ENCODE data around the gene PCNP.
"Not testable (repeated sequence)": the region's sequence is repeated elsewhere in the genome, so short reads cannot be mapped to it uniquely, and the experiment has no call there.

PCNP gene

DNA sequence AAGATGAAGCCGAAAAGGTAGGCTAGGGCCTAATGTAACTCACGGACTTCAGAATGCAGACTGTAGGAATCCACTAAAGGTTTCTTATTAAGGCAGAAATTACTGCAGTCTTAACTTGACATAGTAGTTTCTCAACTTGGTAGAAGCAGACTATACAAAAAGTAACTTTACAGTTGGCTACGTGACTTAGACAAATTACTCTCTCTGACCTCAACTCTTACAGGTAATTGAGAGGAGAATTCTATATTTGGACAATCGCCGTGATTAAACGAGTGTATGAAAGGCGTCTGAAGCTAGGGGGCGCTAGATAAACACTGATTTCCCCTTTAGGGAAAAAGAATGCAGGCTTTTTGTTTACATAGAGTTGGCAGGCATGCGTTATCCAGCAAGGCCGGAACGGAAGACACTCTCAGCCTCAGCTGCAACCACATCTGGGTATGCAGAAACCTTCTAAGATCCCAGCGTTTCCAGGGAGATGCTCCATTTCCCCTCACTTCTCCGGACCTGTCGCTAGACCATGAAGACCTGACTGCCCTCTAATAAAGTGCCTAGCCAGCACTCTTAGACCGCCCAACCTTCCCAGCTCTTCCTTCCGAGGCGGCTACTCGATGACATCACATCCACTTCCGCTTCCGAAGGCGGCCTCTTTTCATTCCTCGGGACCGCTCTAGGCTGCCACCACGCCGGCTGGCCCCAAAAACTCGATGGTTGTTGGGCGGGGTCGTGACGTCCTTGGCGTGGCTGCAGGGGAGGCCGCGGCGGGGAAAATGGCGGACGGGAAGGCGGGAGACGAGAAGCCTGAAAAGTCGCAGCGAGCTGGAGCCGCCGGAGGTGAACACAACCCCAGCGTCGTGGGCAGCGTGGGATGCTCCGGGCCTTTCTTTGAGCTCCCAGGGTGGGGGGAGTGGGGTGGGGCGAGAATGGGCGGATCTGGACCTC, at the start of gene PCNP:
PCNP (plus strand) TSS at position 732 of the 939 bp plus-strand sequence; CDS start at position 768, 36 bp downstream.
- DNase-seq (ENCODE audit: low read depth), result peak; percentile 98

- DNase-seq (ENCODE audit: low read depth), result no peak
These were observed 46.5 kb upstream of the PCNP start for GRCh38 chr3:101527441-101527840.

GRCh38 chr3:101527906-101528305, 46.1 kb upstream of the PCNP start:
- no peak for DNase-seq (ENCODE audit: low read depth)

DNA sequence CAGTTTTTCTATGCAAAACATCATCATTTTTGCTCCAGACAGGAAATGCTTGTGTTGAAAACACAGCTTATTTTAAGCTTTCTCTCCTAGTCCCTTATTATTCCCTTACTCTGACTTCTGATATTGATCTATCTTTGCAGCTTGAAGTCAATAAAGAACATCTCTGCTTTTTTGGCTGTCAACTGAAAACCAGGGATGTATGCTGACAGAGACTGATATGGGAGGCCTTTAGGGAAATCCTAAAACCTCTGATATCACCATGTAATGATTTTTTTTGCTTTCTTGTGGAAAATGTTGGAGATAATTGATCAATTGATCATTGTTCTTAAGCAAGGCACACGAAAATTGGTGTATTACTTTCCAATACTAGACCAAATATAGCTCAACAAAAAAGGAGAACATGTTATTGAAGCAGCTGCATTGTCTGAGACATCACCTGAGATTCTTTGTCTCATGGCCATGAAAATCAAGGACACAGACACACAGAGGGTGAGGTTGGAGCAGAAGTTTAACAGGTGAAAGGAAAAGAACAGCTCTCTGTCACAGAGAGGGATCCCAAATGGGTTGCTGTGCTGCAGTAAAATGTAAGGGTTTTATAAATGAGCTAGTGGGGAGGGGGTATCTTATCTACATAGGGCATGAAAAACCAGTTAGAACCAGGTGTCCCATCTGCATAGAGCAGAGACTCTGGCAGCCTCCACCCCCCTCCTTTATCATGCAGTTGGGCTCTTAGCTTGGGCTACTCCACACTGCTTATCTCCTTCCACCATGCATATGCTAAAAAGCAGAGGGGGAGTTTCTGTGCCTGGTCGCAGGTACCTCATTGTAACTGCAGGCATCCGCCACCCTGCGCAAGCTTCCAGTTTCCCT, 43.9 kb upstream of the PCNP start:
- no peak for DNase-seq (ENCODE audit: low read depth)

GRCh38 chr3:101530686-101531047, 43.3 kb upstream of the PCNP start:
- DNase-seq (ENCODE audit: low read depth), result no peak

DNA sequence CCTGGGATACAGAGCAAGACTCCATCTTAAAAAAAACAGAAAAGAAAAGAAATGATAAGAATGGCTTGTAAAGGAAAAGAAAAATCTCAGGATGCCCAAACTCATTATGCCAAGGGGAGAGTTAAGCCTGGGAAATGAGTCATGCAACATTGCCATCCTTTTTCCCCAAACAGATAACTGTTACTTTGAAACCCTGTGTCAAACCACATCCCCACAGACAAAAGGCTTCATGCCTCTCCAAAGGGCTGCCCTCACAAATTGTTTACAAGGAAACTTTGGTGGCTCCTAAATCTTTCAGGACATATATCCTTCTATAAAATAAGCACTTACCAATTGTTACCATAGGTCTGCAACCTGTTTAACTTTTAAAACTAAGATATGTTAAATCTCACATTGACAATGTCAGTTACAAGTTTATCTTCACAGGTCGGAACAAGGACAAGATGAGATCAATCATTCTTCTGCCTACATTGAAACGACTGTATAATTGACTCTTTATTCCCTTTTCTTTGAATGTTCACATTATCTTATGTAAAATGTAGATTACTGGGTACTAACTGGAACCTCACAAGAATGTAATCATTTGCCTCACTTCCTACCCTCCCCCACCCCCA, 42.4 kb upstream of the PCNP start:
- DNase-seq (ENCODE audit: low read depth), result peak; percentile 26

DNA sequence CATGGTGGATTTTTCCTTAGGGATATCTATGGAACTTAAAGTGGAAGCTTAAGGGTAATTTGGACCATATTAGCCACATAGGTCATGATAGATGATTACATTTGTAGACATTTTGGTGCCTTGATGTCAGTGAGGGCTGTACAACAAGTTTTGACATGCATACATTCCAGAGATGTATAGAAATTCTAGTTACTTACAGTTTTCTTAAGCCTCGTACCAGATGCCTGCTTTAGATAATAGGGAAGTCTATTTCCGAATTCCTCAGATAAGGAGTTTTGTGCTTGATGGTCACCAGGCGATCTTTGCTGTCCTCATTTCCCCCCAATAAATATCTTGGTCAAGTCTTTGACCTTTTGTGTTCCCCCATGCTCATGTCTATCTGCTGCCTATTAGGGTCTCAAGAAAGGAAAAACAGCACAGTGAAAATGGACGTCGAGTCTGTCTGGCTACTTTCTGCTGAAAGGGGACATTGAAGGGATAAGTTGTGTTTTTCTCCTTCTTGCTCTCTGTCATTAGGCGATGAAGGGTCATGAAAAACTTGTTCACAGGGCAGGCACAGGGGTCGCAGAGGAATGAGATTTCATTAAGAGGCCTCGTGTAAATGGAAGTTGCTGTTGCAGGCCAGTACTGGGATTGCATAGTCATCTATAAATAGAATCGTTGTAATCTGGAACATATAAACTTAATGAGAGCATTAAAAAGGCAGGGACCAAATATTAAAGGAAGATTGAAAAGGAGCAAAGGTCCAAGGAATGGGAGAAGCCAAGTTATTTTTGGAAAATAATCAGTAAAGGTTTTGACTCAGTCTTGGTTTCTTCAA, 41.0 kb upstream of the PCNP start:
- DNase-seq (ENCODE audit: low read depth), result no peak

- DNase-seq (ENCODE audit: low read depth), result peak; percentile 31
These were observed 40.4 kb upstream of the PCNP start for GRCh38 chr3:101533603-101533968.

DNA sequence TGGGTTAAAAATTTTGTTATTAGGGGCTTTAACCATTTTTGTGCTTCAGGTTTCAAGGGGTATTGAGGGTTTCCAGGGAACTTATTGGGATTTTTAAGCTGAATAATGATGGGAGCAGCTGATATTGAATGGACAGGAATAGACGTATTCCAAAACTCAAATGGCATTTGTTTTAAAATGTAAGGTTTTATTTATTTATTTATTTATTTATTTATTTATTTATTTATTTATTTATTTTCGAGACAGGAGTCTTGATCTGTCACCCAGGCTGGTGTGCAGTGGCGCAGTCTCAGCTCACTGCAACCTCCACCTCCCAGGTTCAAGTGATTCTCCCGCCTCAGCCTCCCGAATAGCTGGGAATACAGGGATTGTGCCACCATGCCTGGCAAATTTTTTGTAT, 38.8 kb upstream of the PCNP start:
- no peak for DNase-seq (ENCODE audit: low read depth)

DNA sequence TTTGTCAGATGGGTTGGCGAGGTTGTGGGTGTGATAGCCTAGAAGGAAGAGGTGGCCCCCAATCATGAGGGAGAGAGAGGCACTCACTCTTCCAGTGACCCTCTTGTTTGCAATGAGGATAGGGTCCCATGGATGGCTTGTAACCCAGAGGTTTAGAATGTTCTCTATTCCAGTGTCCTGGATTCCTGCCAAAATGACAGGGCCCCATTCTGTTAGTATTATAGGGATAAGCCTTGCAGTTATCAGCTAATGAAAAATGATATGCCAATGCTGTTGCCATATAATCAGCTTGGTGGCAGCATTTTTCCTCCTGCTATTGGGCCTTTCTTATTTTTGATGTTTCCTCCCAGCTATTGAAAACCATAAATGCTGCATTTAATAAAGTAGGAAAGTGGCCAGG, 37.7 kb upstream of the PCNP start:
- DNase-seq (ENCODE audit: low read depth), result no peak

GRCh38 chr3:101536955-101537354, 37.0 kb upstream of the PCNP start:
- not testable (repeated sequence) for DNase-seq (ENCODE audit: low read depth)

DNA sequence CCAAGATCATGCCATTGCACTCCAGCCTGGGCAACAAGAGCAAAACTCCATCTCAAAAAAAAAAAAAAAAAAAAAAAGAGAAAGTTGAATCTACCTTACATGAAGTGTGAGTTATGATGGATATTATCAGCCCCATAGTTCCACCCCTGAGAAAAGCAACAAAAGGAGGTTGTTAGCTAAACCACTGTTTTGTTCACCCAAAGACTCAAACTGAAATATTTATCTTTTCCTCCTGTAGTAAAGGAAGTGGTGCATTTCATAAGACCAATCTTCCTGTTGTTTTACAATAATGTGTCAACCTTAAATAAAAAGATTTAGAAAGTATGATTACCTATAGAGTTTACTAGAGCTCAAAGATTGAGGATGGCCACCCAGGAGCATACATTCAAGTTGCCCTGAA, 31.0 kb upstream of the PCNP start:
- no peak for DNase-seq (ENCODE audit: low read depth)

DNA sequence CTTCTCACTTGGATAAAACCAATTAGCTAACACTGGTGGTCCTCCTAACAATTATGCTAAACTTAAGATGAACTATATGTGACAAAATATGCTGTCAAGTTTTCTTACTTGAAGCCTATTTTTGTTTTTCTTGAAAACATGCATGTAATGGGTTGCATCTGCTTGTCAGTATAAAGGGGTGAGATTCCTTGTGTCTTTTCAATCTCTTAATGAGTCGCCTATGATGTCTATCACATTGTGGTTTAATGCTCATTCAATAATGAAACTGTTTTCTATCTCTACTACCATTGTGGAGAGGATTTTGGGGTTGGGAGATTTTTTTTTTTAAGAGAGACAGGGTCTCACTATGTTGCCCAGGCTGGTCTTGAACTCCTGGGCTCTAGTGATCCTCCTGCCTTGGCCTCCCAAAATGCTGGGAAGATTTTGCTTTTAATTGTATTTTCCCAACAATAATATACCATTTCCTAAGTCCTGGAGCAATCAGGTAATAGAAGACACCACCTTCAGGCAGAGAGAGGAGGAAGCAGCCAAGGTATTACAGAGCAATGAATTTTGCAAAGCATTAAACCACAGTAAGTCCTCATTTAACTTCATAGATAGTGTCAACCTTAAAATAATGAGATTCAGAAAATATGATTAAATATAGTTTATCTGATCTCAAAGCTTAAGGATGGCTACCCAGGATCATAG, 29.7 kb upstream of the PCNP start:
- DNase-seq (ENCODE audit: low read depth), result no peak

GRCh38 chr3:101548527-101549105, 25.4 kb upstream of the PCNP start:
- DNase-seq (ENCODE audit: low read depth), result peak; percentile 15

- DNase-seq (ENCODE audit: low read depth), result no peak
These were observed 24.5 kb upstream of the PCNP start for GRCh38 chr3:101549473-101549872.

DNA sequence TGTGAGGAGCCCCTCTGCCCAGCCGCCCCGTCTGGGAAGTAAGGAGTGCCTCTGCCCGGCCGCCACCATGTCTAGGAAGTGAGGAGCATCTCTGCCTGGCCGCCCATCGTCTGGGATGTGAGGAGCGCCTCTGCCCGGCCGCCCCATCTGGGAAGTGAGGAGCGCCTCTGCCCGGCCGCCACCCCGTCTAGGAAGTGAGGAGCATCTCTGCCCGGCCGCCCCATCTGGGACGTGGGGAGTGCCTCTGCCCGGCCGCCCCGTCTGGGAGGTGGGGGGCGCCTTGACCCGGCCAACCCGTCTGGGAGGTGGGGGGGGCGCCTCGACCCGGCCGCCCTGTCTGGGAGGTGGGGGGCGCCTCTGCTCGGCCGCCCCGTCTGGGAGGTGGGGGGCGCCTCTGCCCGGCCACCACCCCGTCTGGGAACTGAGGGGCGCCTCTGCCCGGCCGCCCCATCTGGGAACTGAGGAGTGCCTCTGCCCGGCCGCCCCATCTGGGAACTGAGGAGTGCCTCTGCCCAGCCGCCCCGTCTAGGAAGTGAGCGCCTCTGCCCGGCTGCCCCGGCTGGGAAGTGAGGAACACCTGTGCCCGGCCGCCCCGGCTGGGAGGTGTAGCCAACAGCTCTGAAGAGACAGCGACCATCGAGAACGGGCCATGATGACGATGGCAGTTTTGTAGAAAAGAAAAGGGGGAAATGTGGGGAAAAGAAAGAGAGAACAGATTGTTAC, 22.5 kb upstream of the PCNP start:
- not testable (repeated sequence) for DNase-seq (ENCODE audit: low read depth)

DNA sequence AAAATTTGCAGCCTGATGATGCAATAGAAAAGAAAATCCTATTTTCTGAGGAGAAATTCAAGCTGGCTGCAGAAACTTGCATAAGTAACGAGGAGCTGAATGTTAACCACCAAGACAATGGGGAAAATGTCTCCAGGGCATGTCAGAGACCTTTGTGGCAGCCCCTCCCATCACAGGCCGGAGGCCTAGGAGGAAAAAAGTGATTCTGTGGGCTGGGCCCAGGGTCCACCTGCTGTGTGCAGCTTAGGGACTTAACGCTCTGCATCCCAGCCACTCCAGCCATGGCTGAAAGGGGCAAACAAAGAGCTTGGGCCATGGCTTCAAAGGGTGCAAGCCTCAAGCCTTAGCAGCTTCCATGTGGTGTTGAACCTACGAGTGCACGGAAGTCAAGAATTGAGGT, 20.6 kb upstream of the PCNP start:
- DNase-seq (ENCODE audit: low read depth), result not testable (repeated sequence)

DNA sequence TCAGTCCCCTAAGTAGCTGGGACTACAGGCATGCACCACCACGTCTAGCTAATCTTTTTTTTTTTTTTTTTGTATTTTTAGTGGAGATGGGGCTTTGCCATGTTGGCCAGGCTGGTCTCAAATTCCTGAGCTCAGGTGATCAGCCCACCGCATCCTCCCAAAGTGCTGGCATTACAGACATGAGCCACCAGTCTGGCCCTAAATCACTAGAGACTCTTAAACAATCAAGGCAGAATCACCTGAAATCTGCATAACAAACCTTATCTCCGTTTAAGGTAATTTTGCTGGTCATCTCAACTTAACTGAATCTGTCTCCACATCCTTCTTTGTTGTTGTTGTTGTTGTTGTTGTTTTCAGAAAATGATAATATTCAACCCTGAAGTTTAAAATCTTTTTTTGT, 17.9 kb upstream of the PCNP start:
- DNase-seq (ENCODE audit: low read depth), result no peak

DNA sequence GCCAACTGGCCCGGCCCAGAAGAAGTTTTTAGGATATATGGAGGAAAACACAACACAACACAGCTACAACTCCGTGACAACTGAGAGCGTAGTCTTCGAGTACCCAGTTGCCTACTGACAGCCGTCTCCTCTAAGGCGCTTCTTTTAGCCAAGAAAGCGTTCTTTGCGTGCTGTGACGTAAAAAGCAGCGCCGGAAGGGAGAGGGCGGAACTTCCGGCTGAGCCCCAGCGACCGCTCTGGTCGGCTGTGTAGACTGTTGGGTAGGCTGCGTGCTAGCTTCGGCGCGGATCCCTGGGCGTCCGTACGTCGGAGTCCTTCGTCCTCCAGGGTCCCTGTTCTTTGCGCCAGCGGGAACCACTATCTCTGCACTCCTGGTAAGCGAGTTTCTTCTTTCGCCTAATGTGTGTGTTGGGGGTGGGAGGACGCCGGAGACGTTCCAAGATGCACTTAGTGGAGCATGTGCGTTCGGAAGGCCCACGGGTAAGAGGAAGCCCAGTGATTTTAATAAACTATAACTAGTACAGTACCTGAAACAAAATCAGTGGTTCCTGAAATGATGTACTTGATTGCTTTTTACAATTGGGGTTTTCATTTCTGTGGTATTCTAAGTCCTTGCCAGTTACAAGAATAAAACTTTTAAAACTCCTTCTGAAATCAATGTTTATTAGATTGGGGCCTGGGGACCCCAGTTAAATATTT, 12.2 kb upstream of the PCNP start, which contains the start of gene TRMT10C:
TRMT10C (plus strand) TSS at position 239 of the 699 bp plus-strand sequence. CDS start 2,914 bp downstream, outside the sequence.
- DNase-seq (ENCODE audit: low read depth), result peak; percentile 92
